Skeletal muscle satellite cell (primary cell): ENCODE results near the gene HSBP1L1.
A peak's percentile ranks its signal among the peaks of the same experiment; 100 is the strongest.
"Not testable (repeated sequence)": the region's sequence is repeated elsewhere in the genome, so short reads cannot be mapped to it uniquely, and the experiment has no call there.

Source experiments
- H3K27me3 ChIP-seq: 2 replicates; pipeline ENCODE4 v1.7.0; 2013; ENCODE audit warnings: low read length; ENCODE audit not compliant: control insufficient read depth, insufficient read depth
- H3K36me3 ChIP-seq: 2 replicates; pipeline ENCODE4 v1.7.0; 2013; ENCODE audit warnings: mild to moderate bottlenecking, control low read depth, low read length; ENCODE audit not compliant: insufficient read depth
- H3K4me1 ChIP-seq: 2 replicates; pipeline ENCODE4 v1.7.0; 2013; ENCODE audit warnings: low read length; ENCODE audit not compliant: control insufficient read depth, insufficient read depth
- H3K4me2 ChIP-seq: 2 replicates; pipeline ENCODE4 v1.7.0; 2013; ENCODE audit warnings: mild to moderate bottlenecking, low read length
- H3K4me3 ChIP-seq: 2 replicates; pipeline ENCODE4 v1.7.0; 2013; ENCODE audit warnings: low read length
- H3K9ac ChIP-seq: 2 replicates; pipeline ENCODE4 v1.7.0; 2013; ENCODE audit warnings: mild to moderate bottlenecking, low read depth, low read length, moderate library complexity
- H3K9me3 ChIP-seq: replicated peaks from 2 replicates; pipeline ENCODE4 v1.7.0; 2013; ENCODE audit warnings: mild to moderate bottlenecking, control low read depth, low read length

HSBP1L1 gene

GRCh38 chr18:80009661-80010550, 45.5 kb downstream of the HSBP1L1 start:
- no peak overlapping the region for H3K9ac ChIP-seq
- no peaks in the 10 kb centered on the region for H3K9me3 ChIP-seq
- peak overlapping the region; percentile 74 for H3K4me2 ChIP-seq
- peak overlapping the region; percentile 40 for H3K4me3 ChIP-seq
- H3K27me3 ChIP-seq, result no peaks in the 10 kb centered on the region
- peaks cover 14% of the 10 kb centered on the region for H3K4me1 ChIP-seq
- no peaks in the 10 kb centered on the region for H3K36me3 ChIP-seq

GRCh38 chr18:80010551-80010906, 46.1 kb downstream of the HSBP1L1 start:
- no peaks in the 10 kb centered on the region for H3K36me3 ChIP-seq
- no peaks in the 10 kb centered on the region for H3K9me3 ChIP-seq
- H3K4me2 ChIP-seq, result peak overlapping the region; percentile 74
- H3K27me3 ChIP-seq, result no peaks in the 10 kb centered on the region
- peaks cover 14% of the 10 kb centered on the region for H3K4me1 ChIP-seq
- H3K9ac ChIP-seq, result no peak overlapping the region
- H3K4me3 ChIP-seq, result peak overlapping the region; percentile 40

- not testable (repeated sequence) for H3K9me3 ChIP-seq
Observed at GRCh38 chr18:80011496-80012137, 47.2 kb downstream of the HSBP1L1 start.

GRCh38 chr18:80012714-80013113, 48.3 kb downstream of the HSBP1L1 start:
- H3K36me3 ChIP-seq, result no peaks in the 10 kb centered on the region
- no peak overlapping the region for H3K9ac ChIP-seq
- H3K4me2 ChIP-seq, result no peak overlapping the region
- no peak overlapping the region for H3K4me3 ChIP-seq
- no peaks in the 10 kb centered on the region for H3K9me3 ChIP-seq
- H3K27me3 ChIP-seq, result no peaks in the 10 kb centered on the region
- peaks cover 14% of the 10 kb centered on the region for H3K4me1 ChIP-seq

More at GRCh38 chr18:80011496-80012137, 47.2 kb downstream of the HSBP1L1 start:
- not testable (repeated sequence) for H3K27me3 ChIP-seq, H3K4me3 ChIP-seq, H3K36me3 ChIP-seq, H3K4me2 ChIP-seq, H3K9ac ChIP-seq
- peaks cover 14% of the 10 kb centered on the region for H3K4me1 ChIP-seq
